Stimulated activated CD8-positive, alpha-beta memory T cell treated with anti-CD3 and anti-CD28 coated beads, Interleukin-7, amount 100 ng/mL, for 4 hours (primary cell): Measurements from ENCODE around the gene ENTREP3.
A peak's percentile ranks its signal among the peaks of the same experiment; 100 is the strongest.
"Not testable (repeated sequence)": the region's sequence is repeated elsewhere in the genome, so short reads cannot be mapped to it uniquely, and the experiment has no call there.

ENCODE experiments used
- DNase-seq, 2 donors: peaks; one replicate each; pipeline ENCODE4 v3.0.0-alpha.2; 2020; ENCODE audit warnings: low read depth in 2 of 2

Gene ENTREP3

DNA sequence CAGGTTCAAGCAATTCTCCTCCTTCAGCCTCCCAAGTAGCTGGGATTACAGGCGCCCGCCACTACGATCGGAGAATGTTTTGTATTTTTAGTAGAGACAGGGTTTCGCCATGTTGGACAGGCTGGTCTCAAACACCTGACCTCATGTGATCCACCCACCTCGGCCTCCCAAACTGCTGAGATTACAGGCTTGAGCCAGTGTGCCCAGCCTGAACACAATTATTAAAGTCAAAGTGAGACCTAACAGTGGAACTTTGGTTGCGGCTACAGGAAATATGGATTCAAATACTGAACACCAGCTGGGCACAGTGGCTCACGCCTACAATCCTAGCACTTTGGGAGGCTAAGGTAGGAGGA is 29.9 kb downstream of the ENTREP3 start:
- DNase-seq: not testable (repeated sequence)

DNA sequence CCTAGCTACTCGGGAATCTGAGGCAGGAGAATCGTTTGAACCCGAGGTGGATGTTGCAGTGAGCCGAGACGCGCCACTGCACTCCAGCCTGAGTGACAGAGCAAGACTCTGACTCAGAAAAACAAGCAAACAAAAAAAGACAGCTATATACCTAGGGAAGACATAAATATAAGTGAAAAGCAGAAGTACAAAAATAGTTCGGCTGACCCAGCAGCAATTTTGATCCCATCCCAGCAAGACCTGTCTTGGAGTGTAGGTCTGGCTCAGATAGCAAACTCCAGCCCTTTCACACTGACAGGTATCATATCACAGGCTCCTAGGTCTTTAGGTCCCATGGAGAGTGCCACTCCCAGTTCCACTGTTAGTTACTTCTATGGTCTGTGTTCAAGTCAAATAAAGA is 32.2 kb downstream of the ENTREP3 start:
- DNase-seq: no peak

DNA sequence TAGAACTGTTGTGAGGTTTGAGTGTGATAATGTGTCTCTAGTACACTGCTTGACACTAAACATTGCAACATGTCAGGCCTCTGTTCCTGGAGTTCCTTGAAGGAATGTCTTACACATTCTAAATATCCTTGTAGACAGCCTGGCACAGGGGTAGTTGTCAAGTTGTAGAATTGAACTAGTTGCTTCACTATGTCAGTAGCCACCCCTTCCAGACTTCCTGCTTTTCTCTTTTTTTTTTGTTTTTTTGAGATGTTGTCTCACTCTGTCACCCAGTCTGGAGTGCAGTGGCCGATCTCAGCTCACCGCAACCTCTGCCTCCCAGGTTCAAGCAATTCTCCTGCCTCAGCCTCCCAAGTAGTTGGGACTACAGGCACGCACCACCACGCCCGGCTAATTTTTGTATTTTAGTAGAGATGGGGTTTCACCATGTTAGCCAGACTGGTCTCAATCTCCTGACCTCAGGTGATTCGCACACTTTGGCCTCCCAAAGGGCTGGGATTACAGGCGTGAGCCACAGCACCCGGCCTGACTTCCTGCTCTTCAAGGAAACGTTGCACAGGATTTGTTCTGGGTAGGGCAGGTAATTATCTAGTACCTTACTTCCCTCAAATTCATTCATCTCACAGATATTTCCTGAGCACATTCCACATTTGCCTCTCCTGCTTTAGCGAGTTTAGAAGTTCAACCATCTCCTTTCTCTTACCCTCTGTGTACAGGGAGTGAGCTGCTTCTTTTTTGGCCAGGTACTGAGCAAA is 34.9 kb downstream of the ENTREP3 start:
- not testable (repeated sequence) for DNase-seq

DNA sequence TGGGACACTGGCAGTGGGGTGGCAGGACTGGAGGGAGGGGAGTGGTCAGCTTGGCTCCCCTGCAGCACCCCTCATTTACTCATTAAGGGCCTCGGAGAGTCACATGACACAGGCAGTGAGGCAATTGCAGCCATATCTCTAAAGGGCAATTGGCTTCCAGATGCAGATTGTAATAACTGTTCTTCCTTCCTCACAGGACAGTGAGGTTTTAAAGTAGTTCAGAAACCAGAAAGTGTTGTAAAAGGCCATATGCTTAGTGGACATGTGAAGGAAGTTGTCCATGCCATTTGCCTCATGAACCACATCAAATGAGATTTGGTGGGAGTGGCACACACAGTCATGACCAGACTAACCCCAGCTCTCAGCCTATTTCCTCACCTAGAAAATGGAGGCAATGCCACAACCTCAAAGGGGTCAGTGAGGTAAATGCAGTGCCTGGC is 35.7 kb downstream of the ENTREP3 start:
- DNase-seq: no peak

DNA sequence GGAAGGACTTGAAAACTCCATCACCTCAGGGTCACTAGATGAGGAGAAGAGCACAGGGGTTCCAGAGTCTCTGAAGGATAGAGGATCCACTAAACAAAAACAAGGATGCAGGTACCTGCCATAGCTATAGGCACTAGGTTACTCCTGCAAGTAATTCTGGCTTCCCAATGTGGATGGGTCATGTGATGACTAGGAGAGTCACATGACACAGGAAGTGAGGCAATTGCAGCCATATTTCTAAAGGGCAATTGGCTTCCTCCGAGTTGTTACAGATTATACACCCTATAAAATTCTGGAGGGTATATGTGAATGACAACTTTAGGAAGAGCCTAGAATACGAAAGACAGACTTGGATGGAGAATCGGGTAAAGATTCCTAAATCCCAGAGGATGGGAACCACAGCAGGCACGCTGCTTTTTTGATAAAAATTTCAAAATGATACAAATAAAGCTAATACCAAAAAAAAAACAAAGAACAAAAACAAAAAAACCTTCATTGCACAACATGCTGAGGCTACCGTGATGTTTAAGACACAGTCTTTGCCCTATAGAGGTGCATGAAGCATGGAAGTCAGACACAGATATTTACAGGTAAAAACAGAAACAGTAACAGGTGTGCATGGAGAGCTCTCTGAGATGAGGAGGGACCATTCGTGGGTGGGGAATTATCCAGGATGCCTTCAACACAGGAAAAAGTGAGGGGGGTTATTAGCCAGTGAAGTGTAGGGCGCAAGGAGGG is 36.3 kb downstream of the ENTREP3 start:
- no peak for DNase-seq

DNA sequence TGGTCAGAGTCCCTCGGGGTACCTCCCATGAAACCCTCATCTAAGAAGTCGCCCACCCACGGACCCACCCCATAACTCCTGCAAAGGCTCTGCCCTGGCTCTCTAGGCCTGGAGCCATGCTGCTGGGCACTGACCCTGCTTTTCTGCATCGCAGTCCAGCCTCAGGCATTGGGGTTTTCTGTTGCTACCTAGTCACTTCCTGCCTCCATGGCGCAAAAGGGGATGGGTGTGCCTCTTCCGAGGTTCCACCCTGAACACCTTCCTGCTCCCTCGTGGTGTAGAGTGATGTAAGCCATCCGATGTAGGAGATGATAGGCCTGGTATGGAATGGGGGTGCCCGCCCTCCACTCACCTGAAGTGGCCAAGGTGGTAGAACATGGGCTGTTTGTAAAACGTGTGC is 40.6 kb downstream of the ENTREP3 start:
- DNase-seq: not testable (repeated sequence)

DNA sequence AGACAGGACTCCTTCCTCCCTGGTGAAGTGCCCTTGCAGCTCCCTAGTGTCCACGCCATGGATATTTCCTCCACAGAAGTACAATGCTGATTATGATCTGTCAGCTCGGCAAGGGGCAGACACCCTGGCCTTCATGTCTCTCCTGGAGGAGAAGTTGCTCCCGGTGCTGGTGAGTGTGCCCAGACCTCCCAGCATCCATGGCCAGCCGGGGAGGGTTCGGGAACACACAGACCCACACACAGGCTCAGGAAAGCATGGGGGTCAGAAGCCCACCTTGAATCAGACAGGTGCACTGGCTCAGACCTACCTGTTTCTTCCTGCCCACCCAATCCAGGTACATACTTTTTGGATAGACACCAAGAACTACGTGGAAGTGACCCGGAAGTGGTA is 43.2 kb downstream of the ENTREP3 start:
- not testable (repeated sequence) for DNase-seq

DNA sequence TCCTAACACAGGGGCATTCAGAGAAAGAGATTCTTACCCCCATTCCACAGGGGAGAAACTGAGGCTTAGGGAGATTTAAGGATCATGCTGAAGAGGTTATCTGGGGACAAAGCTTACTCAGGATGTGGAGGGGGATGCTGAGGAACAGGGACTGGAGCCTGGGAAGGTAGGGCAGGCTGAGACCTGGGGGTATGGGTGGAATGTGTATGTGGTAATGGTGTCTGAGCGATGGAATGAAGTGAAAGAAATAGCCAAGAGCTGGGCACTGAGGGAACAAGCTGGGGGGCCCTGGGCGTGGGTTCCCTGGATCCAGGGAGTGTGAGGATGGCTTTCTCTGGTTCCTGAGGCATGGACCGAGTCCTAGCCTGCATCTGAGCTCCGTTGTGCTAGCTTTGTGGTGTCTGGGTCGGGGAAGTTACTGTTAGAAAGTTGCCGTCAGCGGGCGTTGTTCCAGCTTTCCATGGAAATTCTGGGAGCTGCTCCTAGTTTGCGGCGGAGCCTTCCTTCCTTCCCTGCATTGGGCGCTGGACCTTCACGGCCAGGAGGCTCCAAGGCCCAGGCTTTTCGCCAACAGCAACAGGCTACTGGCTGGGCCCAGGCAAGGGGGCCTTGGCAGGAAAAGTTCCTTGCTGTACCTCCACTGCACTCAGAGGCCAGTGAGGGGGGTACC is 43.8 kb downstream of the ENTREP3 start:
- DNase-seq: not testable (repeated sequence)

DNA sequence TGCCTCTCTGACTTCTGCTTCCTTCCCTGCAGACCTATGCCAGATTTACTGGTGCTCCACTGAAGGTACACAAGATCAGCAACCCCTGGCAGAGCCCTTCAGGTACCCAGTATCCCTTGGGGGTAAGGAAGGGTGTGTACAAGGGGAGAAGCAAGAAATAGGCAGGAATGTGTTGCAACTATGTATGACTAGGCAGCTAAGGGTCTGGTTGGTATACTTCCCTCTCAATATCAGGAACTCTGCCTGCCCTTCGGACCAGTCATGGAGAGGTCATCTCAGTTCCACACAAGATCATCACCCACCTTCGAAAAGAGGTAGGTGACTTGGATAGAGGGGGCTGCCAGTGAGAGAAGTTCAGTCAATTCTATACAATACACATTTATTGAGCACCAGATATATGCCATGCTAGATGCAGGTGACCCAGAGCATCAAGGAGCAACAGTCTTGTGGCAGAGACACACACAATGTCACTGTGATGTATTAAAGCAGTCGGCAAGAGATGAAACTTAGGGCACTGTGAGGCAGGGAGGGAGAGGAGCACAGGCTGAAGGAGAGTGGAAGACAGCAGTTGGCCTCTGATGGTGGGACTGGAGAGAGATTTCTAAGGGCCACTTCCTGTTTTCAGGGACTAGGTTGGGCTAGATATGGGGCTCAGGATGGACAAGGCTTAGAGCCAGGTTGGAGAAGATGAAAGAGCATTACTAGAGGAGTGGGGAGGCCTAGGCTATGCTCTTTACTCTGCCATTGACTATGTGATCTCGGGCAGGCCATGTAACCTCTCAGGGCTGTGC is 44.8 kb downstream of the ENTREP3 start:
- DNase-seq: no peak

DNA sequence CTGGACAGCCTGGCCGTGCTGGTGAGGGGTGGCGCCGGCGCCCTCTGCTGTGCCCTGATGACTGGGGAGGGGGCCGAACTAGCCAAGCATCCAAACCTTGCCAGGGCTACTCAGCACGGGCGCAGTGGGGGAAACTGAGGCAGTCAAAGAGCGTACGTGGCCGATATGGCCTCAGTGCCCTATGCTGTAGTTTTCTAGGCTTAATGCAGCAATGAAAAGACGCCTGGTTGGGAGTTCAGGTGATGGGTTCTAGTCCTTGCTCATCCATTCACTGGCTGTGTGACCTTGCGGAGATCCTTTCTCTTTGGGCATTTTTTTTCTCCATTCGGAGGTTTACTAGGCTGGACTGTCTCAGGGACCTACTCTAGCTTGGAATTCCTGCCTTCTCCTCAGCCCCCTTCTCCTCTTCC is 46.0 kb downstream of the ENTREP3 start:
- no peak for DNase-seq

DNA sequence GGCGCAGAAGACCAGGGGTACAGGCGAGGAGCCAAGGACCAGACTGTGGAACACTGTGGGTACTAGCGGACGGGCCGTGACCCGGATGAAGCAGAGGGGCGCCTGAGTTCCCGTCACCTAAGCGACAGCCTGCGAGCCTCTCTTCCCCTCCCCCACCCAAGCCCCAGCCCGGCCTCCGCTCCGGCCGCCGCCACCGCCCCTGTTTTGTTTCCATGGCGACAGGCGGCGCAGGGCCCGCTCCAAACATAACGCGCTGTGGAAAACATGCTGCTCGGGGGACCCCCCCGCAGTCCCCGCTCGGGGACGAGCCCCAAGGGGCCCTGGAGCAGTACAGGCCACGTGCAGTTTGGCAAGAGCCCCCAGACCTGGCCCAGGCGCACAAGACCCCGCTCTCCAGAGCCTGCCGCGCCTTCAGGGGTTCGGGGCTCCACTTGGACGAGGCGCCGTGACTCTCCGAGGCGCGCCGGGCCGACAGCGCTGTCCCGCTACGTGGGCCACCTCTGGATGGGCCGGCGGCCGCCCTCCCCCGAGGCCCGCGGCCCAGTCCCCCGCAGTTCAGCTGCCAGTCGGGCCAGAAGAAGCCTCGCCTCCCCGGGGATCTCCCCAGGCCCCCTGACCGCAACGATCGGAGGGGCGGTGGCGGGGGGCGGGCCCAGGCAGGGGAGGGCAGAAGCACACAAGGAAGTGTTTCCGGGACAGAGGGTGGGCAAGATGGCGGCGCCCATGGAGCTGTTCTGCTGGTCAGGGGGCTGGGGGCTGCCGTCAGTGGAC is 46.6 kb downstream of the ENTREP3 start, which contains the start of gene MTX1:
Gene MTX1 (plus strand): TSS at position 155 of the 771 bp plus-strand sequence. CDS start 110 bp downstream, at position 265.
- DNase-seq: peak; percentile 78 to 86

DNA sequence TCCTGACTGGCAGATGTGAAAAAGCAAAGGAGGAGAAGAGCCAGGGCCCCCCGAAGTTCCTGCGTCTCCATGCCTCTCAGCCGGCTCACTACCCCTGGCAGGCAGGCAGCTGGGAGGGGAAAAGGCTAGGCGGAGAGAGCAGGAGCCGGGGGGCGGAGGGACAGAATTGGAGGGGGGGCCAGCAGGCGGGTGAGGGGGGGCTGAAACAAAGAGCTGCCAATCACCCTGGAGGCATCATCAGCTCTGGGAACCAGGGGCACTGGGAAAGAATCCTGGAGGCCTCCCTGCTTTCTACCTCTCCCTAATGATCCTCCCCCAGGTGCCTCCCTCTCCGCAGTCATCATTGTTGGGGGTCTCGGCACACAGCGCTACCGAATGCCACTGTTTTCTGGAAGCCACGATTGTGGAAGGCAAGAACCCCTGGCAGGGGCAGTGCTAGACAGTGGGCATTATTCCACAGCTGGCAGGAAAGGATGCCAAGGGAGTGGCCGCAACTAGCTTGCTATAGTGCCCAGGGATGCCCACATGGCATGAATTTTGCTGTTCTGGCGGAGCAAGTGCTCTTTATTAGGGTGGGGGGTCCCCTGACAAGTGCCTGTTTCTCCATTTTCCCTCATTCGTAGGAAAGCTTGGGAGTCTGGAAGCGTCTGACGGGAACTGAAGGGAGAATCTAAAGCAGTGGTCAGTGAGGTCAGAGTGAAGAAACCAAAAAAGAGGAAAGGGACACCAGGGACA is 47.3 kb downstream of the ENTREP3 start, which contains the start of gene THBS3:
Gene THBS3 (minus strand): TSS at position 92 of the 735 bp plus-strand sequence. CDS start 21 bp downstream, at position 71.
- no peak for DNase-seq

DNA sequence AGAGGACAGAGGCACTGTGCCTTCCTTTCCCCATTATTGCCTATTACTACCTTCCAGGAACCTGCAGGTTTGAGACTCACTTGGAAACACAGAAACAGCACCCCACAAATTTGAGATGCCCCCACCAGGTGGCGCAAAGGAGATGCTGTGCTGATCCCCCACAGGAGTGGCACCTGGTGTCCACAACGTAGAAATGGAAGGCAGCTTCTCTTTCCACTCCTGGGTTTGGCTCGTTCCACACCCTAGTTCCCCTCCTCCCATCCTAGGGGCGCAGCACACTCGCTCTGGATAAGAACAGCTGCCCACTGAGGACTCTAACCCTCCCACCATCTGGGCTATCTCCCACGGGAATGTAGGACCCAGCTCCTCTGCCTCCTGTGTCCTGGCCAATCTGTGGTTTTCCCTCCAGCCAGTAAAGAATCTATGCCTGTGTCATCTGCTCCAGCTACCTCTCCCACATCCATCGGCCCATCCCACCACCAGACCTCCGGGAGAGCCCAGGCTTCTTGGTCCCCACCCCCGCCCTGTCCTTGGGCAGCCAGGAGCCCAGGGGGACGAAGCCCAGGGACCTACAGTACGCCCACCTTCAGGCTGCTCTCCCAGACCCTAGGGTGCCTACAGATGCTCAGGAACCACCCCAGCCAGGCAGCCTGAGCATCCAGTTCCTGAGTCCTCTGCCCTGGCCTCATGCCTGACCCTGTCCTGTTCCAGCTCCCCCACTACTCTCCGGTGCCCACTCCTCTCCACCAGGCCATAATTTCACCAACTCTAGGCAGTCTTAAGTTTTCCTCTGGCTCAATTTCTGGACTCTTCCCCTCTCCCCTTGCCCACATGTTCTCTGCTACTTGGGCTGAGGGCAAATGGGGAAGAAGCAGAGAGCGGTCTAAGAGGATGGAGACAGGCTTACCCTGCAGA is 48.1 kb downstream of the ENTREP3 start:
- peak; percentile 77 to 85 for DNase-seq

DNA sequence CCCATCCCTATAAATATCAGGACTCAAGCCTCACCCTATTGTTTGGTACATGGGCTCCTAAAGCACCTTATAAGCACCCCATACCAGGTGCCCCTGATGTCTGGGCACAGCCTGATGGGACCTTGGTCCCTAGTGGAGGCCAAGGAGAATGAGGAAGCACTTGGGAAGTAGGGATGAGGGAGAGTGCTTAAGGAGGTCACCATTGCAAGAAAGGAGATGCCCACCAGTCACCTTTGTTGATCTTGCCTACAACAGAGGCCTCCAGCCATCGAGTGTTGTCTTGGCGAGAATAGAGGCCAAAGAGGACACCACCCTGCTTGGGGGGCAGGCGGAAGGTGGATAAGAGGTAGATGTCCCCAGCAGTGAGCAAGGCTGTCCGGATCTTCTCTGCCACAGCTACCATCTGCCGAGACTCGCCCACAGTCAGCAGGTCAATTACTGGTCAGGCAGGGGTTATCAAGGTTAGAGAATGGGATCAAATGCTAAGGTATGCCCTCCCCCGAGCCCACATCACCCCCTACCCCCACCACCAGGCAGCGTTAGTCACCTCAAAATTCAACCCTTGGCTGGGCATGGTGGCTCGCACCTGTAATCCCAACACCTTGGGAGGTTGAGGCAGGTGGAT is 49.2 kb downstream of the ENTREP3 start:
- no peak for DNase-seq

DNA sequence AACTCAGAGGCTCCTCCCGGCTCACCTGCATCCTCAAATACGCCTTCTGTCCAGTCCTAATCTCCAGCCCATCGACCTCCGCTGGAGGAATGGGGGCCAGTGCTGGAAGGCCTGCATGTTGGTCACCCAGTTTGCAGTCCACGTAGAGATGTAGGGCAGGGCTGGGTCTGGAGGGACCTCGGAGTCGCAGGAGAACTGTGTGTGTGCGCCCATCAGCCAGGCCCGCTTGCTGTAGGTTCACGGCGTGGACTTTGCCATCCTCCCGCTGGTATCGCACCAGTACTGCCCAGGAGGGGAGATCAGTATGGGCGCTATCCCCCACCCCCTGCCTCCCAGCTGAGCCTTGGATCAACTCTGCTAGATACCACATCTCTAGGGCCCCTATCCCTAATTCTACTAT is 50.2 kb downstream of the ENTREP3 start:
- DNase-seq: no peak

DNA sequence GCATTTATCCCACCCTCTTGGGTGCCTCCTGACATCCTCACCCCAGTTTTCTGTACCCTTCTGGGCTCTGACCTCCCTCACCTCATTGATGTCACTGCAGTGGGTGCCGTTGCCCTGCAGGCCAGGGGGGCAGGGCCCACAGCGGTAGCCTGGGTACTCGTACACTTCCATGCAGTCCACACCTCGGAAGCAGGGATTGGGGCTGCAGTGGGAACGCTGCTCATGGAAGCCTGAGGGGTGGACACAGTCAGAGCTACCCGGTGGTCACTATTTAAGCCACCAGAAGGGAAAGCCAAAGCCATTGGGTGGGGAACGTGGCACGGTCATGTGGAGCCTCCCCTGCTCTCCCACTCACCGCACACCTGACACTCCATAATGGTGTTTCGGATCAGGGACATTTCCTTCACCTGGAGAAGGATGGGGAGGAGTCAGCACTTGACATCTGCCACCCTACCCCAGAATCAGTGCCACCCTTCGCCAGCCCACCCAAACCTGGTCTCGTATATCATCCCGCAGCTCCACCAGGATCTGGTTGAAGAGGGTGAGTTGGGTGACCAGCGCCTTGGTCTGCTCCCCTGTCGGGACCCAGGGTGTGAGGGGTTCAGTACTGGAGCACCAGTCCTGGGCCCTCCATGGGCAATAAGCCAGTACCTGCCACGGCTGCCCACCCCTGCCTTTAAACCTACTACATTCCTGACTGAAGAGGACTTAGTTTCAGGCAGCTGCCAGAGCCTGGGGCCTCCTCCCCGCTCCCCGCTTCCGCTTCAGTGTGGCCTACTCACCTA is 52.4 kb downstream of the ENTREP3 start:
- DNase-seq: no peak

DNA sequence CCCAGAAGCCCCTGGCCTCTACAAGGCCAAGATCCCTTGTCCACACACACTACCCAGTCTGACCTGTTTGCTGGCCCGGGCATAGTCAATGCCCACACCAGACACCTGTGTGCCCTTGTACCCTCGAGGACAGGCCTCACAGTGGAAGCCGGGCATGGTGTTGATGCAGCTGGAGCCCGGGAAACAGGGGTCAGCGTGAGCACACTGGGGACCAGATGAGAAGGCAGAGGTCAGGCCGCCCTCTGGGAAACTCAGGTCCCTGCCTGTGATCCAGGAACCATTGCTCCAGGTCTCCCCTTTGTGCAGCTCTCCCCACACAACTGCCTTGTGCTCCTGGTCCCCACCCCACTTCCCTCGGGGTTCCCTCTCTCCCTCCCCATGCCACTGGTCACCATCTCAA is 53.1 kb downstream of the ENTREP3 start:
- DNase-seq: no peak

DNA sequence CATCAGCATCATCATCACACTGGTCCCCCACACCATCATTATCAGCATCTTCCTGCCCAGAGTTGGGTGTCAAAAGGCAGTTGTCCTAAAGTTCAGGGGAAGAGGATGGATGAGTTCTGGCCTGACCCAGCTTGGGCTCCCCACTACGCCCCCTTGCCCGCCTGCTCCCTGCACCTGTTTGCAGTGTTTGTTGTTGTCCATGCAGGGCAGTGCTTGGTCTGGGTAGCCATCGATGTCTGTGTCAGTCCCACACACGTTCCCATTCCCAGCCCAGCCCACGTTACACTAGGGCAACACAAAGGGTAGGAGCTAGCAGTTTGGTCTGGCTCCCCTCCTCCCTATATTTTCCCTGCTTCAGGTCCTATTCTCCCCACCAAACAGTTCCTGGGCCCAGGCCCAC is 54.4 kb downstream of the ENTREP3 start:
- DNase-seq: no peak
